Right renal pelvis (tissue), 4 donors: ENCODE measurements around the gene FCMR. TPM values are rescaled to one million over a fixed set of nuclear protein-coding genes. Genes with fewer than 3 reads are reported as not detected.

Source experiments
- DNase-seq, 4 donors: peaks; one replicate each; pipeline ENCODE4 v3.0.0-alpha.2; 2013; ENCODE audit warnings: low read depth in 4 of 4, low spot score in 3 of 4, missing footprints in 1 of 4
- polyA plus RNA-seq, 4 donors: library from polyadenylated mRNA; unstranded; fragments of 120-200 nt; gene quantifications; one replicate each; pipeline ENCODE4 v1.2.1, GENCODE V29; 2013; ENCODE audit not compliant: insufficient read length in 4 of 4

Gene FCMR
- polyA plus RNA-seq, 4 donors: 2.1 to 2.7 (median 2.5) TPM

- peak in 1 of 4 donors; percentile 29 for DNase-seq
Observed at GRCh38 chr1:206951318-206952100, 29.8 kb upstream of the FCMR start.

GRCh38 chr1:206949641-206950040 lies 27.9 kb upstream of the FCMR start:
- DNase-seq: no peak

- no peak for DNase-seq
Observed at GRCh38 chr1:206949208-206949607, 27.5 kb upstream of the FCMR start.

- DNase-seq: no peak
Observed at GRCh38 chr1:206947255-206947654, 25.5 kb upstream of the FCMR start.

- DNase-seq: no peak
Observed at GRCh38 chr1:206946261-206946660, 24.5 kb upstream of the FCMR start, which contains the start of gene PIGR. TSS of gene PIGR (minus strand) at chr1:206946466. CDS start at chr1:206940531, 5,935 bp downstream.

- no peak for DNase-seq
Observed at GRCh38 chr1:206945779-206946178, 24.0 kb upstream of the FCMR start.

- no peak for DNase-seq
Observed at GRCh38 chr1:206944703-206945102, 23.0 kb upstream of the FCMR start.

GRCh38 chr1:206941766-206942418 lies 20.2 kb upstream of the FCMR start:
- no peak for DNase-seq

GRCh38 chr1:206940588-206940936 lies 18.8 kb upstream of the FCMR start:
- DNase-seq: no peak

GRCh38 chr1:206939841-206940587 lies 18.3 kb upstream of the FCMR start:
- no peak for DNase-seq

GRCh38 chr1:206939131-206939530 lies 17.4 kb upstream of the FCMR start:
- no peak for DNase-seq

GRCh38 chr1:206937425-206937824 lies 15.7 kb upstream of the FCMR start:
- no peak for DNase-seq

GRCh38 chr1:206935491-206936067 lies 13.8 kb upstream of the FCMR start:
- no peak for DNase-seq

GRCh38 chr1:206933333-206933945 lies 11.7 kb upstream of the FCMR start:
- DNase-seq: no peak

GRCh38 chr1:206932177-206932576 lies 10.4 kb upstream of the FCMR start:
- no peak for DNase-seq

- DNase-seq: no peak
Observed at GRCh38 chr1:206931709-206932108, 10.0 kb upstream of the FCMR start.

GRCh38 chr1:206930210-206930798 lies 8.6 kb upstream of the FCMR start:
- no peak for DNase-seq

- DNase-seq: no peak
Observed at GRCh38 chr1:206929524-206929923, 7.8 kb upstream of the FCMR start.

- no peak for DNase-seq
Observed at GRCh38 chr1:206926286-206926685, 4.5 kb upstream of the FCMR start.

- DNase-seq: no peak
Observed at GRCh38 chr1:206925106-206925736, 3.5 kb upstream of the FCMR start.
